GM12878 (cell line): Measurements from ENCODE around the gene UPF1. TPM values are rescaled to one million over a fixed set of nuclear protein-coding genes. Genes with fewer than 3 reads are reported as not detected.

Experiments used
- ATAC-seq: fragments of 200-7000 bp; cut with Tn5 transposase; 3 replicates; pipeline ENCODE4 v1.9.1; 2020; ENCODE audit warnings: mild to moderate bottlenecking, moderate library complexity
- BruUV-seq: library from RNA; stranded (reverse); fragments of 400-500 nt; replicated peaks from 2 replicates; lab custom pipeline; 2021; lab: Mats Ljungman, UMichigan
- CTCF ChIA-PET: fragments of 300-600 bp; sonication (Branson Sonifier 250); formaldehyde crosslinking; extraction: SDS; loops from one replicate; lab custom pipeline; 2021; ENCODE audit warnings: inconsistent platforms; lab: Yijun Ruan, JAX
- POLR2A ChIA-PET: fragments of 350-600 bp; formaldehyde crosslinking; extraction: SDS; loops from one replicate; lab custom pipeline; 2021; ENCODE audit warnings: inconsistent platforms; lab: Charles Lee
- RAD21 ChIA-PET: fragments of 300-600 bp; sonication (Branson Sonifier 250); formaldehyde crosslinking; loops from one replicate; lab custom pipeline; 2023; ENCODE audit warnings: antibody characterized with exemption; ENCODE audit not compliant: unreplicated experiment; lab: Charles Lee
- SMC1A ChIA-PET: fragments of 300-600 bp; sonication (Branson Sonifier 250); formaldehyde crosslinking; loops from one replicate; lab custom pipeline; 2023; ENCODE audit not compliant: unreplicated experiment, uncharacterized antibody; lab: Charles Lee
- DNase-seq: peaks from one replicate; pipeline ENCODE4 v3.0.0-alpha.2; 2011; ENCODE audit warnings: low read depth, low spot score
- FAIRE-seq: peaks from 3 replicates; lab custom pipeline; 2011; peaks lifted over from hg19 to GRCh38; lab: Jason Lieb, UNC
- H2AFZ ChIP-seq: 2 replicates; pipeline ENCODE4 v1.6.0; 2011; ENCODE audit warnings: low read depth, low read length, control low read depth; ENCODE audit not compliant: control insufficient read depth
- H3K27ac ChIP-seq: 2 replicates; pipeline ENCODE4 v1.5.1; 2011; ENCODE audit warnings: control low read depth; ENCODE audit not compliant: control insufficient read depth, insufficient read depth
- H3K27me3 ChIP-seq, 2 experiments: replicated peaks in 1 of 2; 2 replicates each; pipeline versions ENCODE4 v1.6.0 to v1.6.1; 2011; ENCODE audit warnings: low read length in 1 of 2; ENCODE audit not compliant: control insufficient read depth in 2 of 2, insufficient read depth in 2 of 2
- H3K36me3 ChIP-seq, 2 experiments: 2 replicates each; pipeline ENCODE4 v1.5.1; 2011; ENCODE audit warnings: low read length in 1 of 2; ENCODE audit not compliant: control insufficient read depth in 2 of 2, insufficient read depth in 2 of 2
- H3K4me1 ChIP-seq: 2 replicates; pipeline ENCODE4 v1.6.1; 2011; ENCODE audit warnings: mild to moderate bottlenecking, low read length, moderate library complexity, mixed read lengths; ENCODE audit not compliant: control insufficient read depth, insufficient read depth
- H3K4me2 ChIP-seq: 2 replicates; pipeline ENCODE4 v1.6.0; 2011; ENCODE audit warnings: control low read depth; ENCODE audit not compliant: control insufficient read depth, insufficient read depth
- H3K4me3 ChIP-seq: fragments of 200-600 bp; sonication (generic); 2 replicates; pipeline ENCODE4 v1.5.1; 2016
- H3K79me2 ChIP-seq: 2 replicates; pipeline ENCODE4 v1.6.0; 2011; ENCODE audit warnings: low read length; ENCODE audit not compliant: control insufficient read depth, insufficient read depth
- H3K9ac ChIP-seq: 2 replicates; pipeline ENCODE4 v1.8.0; 2011; ENCODE audit warnings: low read length, control low read depth, mixed read lengths; ENCODE audit not compliant: control insufficient read depth, insufficient read depth
- H3K9me3 ChIP-seq: replicated peaks from 3 replicates; pipeline ENCODE4 v1.5.1; 2011; ENCODE audit warnings: mild to moderate bottlenecking, low read length; ENCODE audit not compliant: control insufficient read depth, insufficient read depth
- H4K20me1 ChIP-seq: 2 replicates; pipeline ENCODE4 v1.6.0; 2011; ENCODE audit not compliant: control insufficient read depth, insufficient read depth
- ATF7 ChIP-seq: fragments of 450-650 bp; IDR thresholded peaks from 2 replicates; pipeline ENCODE4 v1.6.1; 2016; ENCODE audit warnings: low read depth, mild to moderate bottlenecking
- LARP7 ChIP-seq: fragments of 450-650 bp; IDR thresholded peaks from 2 replicates; pipeline ENCODE4 v1.6.1; 2017; ENCODE audit warnings: mild to moderate bottlenecking
- POLR2A ChIP-seq: IDR thresholded peaks from 2 replicates; pipeline ENCODE4 v1.6.1; 2011; ENCODE audit warnings: low read depth, mild to moderate bottlenecking, low read length
- WGBS: methylation state at CpG from one replicate; pipeline ENCODE4 v1.1.6; 2016; ENCODE audit warnings: low lambda C conversion rate; ENCODE audit not compliant: insufficient replicate concordance, insufficient coverage; ENCODE audit errors: missing lambda C conversion rate; 5-methylcytosine and 5-hydroxymethylcytosine counted together
- in situ Hi-C: fragments of 300-500 bp; cut with MboI; formaldehyde crosslinking; loops from 9 replicates; pipeline ENCODE4 v1.14.3; 2018; ENCODE audit warnings: mixed read lengths
- intact Hi-C: fragments of 100-400 bp; cut with micrococcal nuclease; formaldehyde crosslinking; loops from one replicate; pipeline ENCODE4 v1.14.2; 2022; ENCODE audit not compliant: unreplicated experiment
- polyA plus RNA-seq, 11 experiments: library from polyadenylated mRNA; depleted of rRNA in 4 of 11; unstranded in 6 of 11; stranded (reverse) in 5 of 11; fragments of >200 nt; fragmentation: Nextera tagmentation in 4 of 11; fragmentation: Illumina TruSeq in 1 of 11; extraction: Ambion mirVana in 4 of 11; extraction: Trizol in 1 of 11; gene quantifications; 1 replicate in 1 of 11; 2 replicates in 10 of 11; pipeline versions ENCODE4 v1.2.1 to v1.2.3, GENCODE V29; 2011 to 2016; ENCODE audit warnings: inconsistent platforms in 2 of 11, missing spikeins in 2 of 11, low read depth in 1 of 11
- total RNA-seq, 4 experiments: library from RNA; depleted of rRNA in 3 of 4; stranded (reverse); fragments of >200 nt in 3 of 4; fragmentation: Illumina TruSeq in 1 of 4; extraction: Trizol in 1 of 4; gene quantifications; 2 replicates each; pipeline versions ENCODE4 v1.2.1 to v1.2.3, GENCODE V29; 2013 to 2021

UPF1 gene
- total and polyA plus RNA-seq, 10 of the 15 experiments (the other 5 are each of a cell fraction or from before 2014, with no cell fraction given) = 0.58 to 80.9 (median 18.7) TPM

GRCh38 chr19:18839465-18840287 is 7.9 kb downstream of the UPF1 start:
- CTCF ChIA-PET = interaction anchor here (1.4 to 8.2 kb wide), 2 partner anchors 7 to 17 kb away, joined by 3 to 109 read pairs; no protein-coding TSS in a partner anchor
- ATAC-seq (no peak), FAIRE-seq (no peak), DNase-seq (no peak)
- Histone ChIP-seq H3K36me3 (peaks cover 5 to 15% of the 10 kb centered on the region in 2 experiments; a peak in 3 of 4 replicates), H3K4me3 (peak overlapping the region; percentile 39; the same call in 1 of the 2 replicates), H3K27me3 (no peaks in the 10 kb centered on the region), H4K20me1 (peaks cover 32% of the 10 kb centered on the region), H2AFZ (no peak overlapping the region), H3K79me2 (peaks cover 92% of the 10 kb centered on the region), H3K27ac (peak overlapping the region; percentile 62), H3K9ac (no peak overlapping the region), H3K9me3 (no peaks in the 10 kb centered on the region), H3K4me2 (peak overlapping the region; percentile 75), H3K4me1 (peaks cover 44% of the 10 kb centered on the region)
- SMC1A ChIA-PET = interaction anchor here (1.2 to 1.8 kb wide), 2 partner anchors 8 to 10 kb away, joined by 3 to 13 read pairs; no protein-coding TSS in a partner anchor
- intact Hi-C loops (loop anchor here (10.0 kb wide), 2 partner anchors 155 to 385 kb away; partner anchors contain the start of gene CRTC1), in situ Hi-C loops (no loop called here)
- RAD21 ChIA-PET = interaction anchor here (2.1 kb wide), 1 partner anchor 8 kb away, joined by 19 read pairs; no protein-coding TSS in a partner anchor
- BruUV-seq = no TSS peak
- WGBS = 90% methylated on average over 15 of the region's 15 CpGs
- TF ChIP-seq ATF7 (no peak), POLR2A (peak; percentile 16; the same call in 1 of the 2 replicates), LARP7 (peak; percentile 41; the same call in 1 of the 2 replicates)
- POLR2A ChIA-PET = interaction anchor here (1.1 to 1.9 kb wide), 3 partner anchors 7 to 317 kb away, joined by 5 to 11 read pairs (median 8); partner anchors contain the start of gene UPF1
